ENCODE data around the gene GAPDH.

DNA sequence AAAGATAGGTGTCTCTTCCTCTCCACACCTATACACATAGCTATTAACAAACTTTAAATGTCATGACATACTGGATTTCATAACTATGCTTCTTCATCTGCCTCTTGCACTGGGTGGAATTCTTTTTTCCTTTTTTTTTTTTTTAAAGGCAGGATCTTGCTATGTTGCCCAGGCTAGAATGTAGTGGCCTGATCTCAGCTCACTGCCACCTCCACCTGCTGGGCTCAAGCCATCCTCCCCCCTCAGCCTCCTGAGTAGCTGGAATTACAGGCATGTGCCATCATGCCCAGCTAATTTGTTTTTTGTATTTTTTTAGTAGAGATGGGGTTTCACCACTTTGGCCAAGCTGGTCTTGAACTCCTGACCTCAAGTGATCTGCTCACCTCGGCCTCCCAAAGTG lies 46.1 kb upstream of the GAPDH start:
- TF ChIP-seq POLR2A (IDR thresholded peaks at IDR 0.05; ENCODE audit: low read length) = no peak
- no peak for TF ChIP-seq RAD21 (conservative IDR thresholded peaks at IDR 0.05 in 1 of 2, IDR thresholded peaks at IDR 0.05 in 1 of 2)
- TF ChIP-seq CBX8 (IDR thresholded peaks at IDR 0.05) = no peak
- no peak for TF ChIP-seq CTCF (IDR thresholded peaks at IDR 0.05)
- no peak for TF ChIP-seq POLR2AphosphoS2 (conservative IDR thresholded peaks at IDR 0.05; ENCODE audit: low read length)
- TF ChIP-seq HOXA7 (CRISPR knock-in tag; IDR thresholded peaks at IDR 0.05) = no peak
- TF ChIP-seq BHLHE40 (IDR thresholded peaks at IDR 0.05; ENCODE audit: low read depth, low read length) = no peak
- no peak for TF ChIP-seq JUNB (IDR thresholded peaks at IDR 0.05)
- no peak for TF ChIP-seq MAX (IDR thresholded peaks at IDR 0.05)
- no peak for TF ChIP-seq SMC3 (IDR thresholded peaks at IDR 0.05)

Measured in A549 (cell line).